ELF-1 (cell line): Measurements from ENCODE around the gene AOAH.

Experiments used
- DNase-seq: peaks from one replicate; pipeline ENCODE4 v3.0.0-alpha.2; 2016; ENCODE audit warnings: low read depth, low spot score

The AOAH gene

DNA sequence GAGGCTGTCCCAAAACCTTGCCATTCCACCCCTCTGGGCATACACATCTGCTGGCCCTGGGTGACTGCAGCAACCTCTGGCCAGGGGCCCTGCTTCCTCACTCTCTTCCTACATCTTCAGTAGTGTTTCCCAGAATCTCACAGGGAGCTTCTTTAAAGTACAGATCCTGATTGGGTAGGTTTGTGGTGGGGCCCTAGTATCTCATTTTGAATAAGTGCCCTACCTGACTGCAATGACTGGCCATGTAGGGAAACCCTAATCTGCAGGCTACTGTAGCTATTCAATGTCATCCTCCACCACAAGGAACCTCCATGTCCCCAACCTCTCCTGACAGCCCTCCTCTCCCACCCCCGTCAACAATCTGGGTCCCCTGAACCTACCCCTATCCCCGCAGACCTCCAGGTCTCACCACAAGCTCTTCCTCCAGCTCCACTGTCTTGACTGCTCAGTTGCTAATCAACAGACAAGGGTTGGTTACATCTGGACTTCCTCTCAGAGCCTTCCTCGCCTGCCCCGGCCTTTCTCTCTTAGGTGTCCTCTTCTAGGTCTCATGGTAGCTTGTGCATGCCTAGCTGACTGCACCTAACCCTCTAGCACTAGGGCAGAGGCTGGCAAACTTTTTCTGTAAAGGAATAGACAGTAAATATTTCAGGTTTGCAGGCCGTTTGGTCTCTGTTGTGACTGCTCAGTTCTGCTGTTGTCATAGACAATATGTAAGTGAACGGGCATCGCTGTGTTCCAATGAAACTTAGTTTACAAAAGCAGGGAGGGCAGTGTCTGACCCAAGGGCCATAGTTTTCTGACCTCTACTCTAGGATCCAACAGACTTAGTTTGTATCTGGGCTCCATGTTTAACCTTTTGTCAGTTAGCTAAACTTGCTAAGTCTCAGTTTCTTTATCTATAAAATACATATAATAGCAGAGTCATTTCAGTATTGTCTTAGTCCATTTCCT lies 121.1 kb downstream of the AOAH start:
- no peak for DNase-seq

GRCh38 chr7:36602511-36602910 lies 121.8 kb downstream of the AOAH start:
- DNase-seq = no peak

DNA sequence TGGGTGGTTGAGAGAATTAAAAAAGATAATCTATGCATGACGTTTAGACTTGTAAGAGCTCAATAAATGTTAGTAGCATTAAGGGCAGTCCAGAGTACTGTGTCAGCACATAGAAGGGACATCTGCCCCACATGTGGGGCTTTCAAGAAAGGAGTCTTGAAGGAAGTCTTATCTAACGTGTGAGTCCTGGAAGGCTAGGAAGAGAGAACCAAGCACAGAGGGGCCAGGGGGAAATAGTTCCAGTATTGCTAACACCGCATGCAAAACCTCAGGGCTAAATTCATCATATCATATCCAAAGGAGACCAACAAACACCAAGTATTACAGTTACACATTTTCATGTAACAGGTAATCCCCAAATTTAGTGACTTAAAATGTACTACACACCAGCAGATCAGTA lies 122.7 kb downstream of the AOAH start:
- DNase-seq = no peak

GRCh38 chr7:36600869-36601530 lies 123.3 kb downstream of the AOAH start:
- no peak for DNase-seq

GRCh38 chr7:36600314-36600682 lies 124.0 kb downstream of the AOAH start:
- no peak for DNase-seq

GRCh38 chr7:36599645-36600313 lies 124.5 kb downstream of the AOAH start:
- DNase-seq = no peak

DNA sequence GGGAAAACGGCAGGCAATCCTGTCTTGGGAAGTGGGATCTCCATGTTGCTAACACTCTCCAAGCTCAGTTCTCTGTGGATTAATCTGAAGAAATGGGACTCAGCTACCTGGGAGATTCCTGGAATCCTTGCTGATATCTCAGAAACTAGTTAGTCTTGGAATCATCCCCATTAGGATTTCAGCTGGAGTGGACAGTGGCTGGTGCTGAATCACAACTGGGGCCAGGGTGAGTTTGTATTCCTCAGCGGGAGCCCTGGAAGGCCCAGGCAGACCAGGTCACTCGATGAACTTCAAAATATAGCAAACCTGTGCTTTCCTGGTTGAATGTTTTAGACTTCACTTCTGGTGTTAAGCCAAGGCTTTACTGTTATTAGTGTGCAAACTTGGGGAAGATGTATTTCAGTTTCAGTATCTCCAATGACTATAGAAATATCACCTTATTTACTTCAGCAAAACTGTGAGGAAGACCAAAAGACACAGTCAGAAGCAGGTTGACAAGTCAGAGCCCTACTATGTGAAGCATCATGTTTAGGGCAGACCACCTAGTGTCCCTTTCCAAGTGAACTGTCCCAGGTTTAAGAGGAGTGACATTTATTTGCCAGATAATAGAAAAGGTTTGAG lies 126.1 kb downstream of the AOAH start:
- DNase-seq = no peak

GRCh38 chr7:36597090-36597773 lies 127.1 kb downstream of the AOAH start:
- DNase-seq = no peak

GRCh38 chr7:36594445-36594844 lies 129.8 kb downstream of the AOAH start:
- no peak for DNase-seq

GRCh38 chr7:36591636-36592035 lies 132.7 kb downstream of the AOAH start:
- no peak for DNase-seq

GRCh38 chr7:36589391-36589790 lies 134.9 kb downstream of the AOAH start:
- DNase-seq = no peak

GRCh38 chr7:36583318-36583717 lies 141.0 kb downstream of the AOAH start:
- DNase-seq = no peak

DNA sequence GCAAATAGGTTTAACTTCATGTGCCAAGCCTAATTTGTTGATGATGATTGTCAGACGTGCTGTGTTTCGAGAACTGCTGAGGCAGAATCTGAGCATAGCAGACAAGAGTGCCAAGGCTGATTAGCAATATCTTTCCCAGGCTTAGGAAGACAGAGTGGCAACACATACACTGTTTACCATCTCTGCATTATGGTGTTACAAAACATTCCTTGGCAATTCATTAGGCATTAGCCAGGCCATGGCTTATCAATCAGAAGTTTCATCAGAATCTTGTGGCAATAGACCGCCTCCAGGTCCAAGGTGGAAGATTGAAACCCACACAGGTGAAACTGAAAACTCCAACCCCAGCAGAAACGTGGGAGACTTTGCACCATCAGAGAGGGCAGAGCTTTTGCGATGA lies 148.5 kb downstream of the AOAH start:
- DNase-seq = no peak

- DNase-seq = no peak
Measured at GRCh38 chr7:36573066-36573465, 151.2 kb downstream of the AOAH start.

DNA sequence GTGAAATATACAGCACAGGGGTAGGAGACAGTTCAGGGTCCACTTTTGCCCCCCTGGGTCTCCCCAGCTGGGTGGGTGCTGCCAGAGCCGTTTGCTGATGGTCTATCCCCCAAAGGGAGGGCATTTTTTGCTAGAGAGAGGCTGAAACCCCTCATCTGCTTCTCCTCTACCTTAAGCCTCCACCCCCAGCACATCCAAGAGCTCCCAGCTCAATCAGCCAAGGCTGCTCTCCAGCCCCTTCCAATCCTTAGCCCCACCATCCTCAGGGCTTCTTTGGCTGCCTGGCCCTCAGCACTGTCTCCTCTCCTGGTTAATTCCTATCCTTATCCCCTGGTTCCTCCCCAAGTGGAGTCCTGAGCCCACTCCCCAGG lies 153.1 kb downstream of the AOAH start:
- DNase-seq = no peak

- no peak for DNase-seq
Measured at GRCh38 chr7:36570528-36571189, 153.6 kb downstream of the AOAH start.

DNA sequence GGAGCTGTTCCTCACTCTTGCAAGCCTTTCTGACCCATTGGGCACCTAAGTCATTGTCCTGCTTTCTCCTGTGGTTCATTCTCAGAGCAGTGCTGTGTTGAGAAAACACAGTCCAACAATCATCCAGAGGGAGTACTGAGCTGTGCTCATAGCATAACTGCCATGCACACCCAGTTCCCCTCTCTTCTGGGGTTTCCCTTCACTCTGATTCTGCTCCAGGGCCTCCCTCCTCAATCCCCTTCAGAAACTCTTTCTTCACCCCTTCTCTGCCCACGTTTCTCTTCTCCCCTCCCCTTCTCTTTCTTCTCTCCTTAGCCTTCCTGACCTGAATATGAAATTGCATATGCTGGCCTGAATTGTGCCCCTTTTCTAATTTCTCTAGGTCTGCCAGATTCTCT lies 155.8 kb downstream of the AOAH start:
- no peak for DNase-seq

DNA sequence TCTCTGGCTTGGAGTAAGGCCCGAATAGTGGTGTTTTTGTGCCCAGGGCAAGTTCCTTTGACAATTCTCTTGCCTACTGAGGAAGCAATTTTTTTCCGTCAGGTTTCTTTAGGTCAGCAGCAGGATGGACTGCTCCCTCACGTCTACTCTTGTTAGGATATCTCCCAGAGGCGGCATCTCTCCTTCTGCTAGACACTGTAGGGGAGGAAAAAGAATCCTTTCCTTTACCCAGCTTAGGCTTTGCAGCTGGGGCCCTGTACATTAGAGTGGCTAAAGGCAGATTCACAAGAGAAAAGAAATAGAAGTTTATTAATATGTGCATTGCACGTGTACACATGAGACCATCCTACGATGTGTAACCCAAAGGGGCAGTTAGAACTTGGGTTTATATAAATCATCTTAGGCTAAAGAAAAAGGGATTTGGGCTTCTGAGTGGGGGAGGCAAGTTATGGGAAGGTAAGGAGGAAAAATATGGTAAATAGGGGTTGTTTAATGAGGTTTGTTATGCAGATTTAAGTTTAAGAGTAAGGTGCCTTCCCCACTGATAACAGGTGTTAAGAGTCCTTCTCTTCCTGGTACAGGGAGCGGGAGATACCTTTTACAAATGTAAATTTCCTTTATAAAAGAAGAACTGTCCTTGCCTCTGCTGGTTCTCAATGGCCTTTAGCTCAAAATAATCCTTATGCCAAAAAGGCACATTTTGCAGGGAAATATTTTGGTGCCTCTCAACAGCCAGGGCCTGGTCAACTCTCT lies 156.4 kb downstream of the AOAH start:
- no peak for DNase-seq

DNA sequence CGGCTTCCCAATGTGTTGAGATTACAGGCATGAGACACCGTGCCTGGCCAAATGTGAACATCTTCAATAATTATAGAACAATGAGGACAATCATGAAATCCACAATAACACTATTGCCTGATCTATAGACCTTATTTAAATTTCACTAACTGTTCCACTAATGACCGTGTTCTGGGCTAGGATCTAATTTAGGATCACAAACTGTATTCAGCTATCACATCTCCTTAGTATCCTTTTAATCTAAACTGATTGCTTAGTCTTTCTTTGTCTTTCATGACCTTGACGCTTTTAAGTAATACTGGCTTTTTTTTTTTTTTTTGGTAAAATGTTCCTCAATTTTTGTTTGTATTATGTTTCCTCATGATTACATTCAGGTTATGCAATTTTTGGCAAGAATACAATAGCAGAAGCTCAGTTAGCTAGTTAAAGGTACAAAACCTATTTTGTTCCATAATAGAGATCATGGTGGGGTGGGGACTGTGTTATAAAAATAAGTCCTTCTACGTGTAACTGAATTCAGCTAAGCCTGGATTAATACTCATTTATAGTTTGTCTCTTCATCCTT lies 158.4 kb downstream of the AOAH start:
- no peak for DNase-seq

GRCh38 chr7:36564489-36564888 lies 159.8 kb downstream of the AOAH start:
- DNase-seq = no peak
